ENCODE measurements around the gene FOXJ3.

- TF ChIP-seq CTCF (IDR thresholded peaks at IDR 0.05) (no peak), POLR2A (IDR thresholded peaks at IDR 0.05) (no peak)
Measured at GRCh38 chr1:42167611-42168390, 167.2 kb downstream of the FOXJ3 start.
